Measurements from ENCODE around the gene SFT2D3.

DNA sequence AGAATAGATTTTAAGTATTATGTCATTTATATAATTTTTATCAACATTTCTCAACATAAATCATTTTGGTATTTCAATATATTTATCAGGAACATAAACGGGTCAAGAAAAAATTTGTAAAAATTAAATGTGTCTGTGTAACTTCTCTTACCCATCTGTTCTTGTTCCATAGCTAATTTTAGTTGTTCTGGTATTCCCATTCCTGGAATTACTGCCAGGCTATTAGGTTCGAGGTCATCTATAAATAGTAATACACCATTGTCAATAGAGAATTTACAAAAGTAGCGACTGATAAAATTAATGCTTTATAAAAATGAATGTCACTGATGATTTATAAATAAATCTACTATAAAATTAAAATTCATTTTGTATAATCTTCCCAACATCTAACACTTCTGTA lies 21.5 kb downstream of the SFT2D3 start:
- TF ChIP-seq, protein P1, sequence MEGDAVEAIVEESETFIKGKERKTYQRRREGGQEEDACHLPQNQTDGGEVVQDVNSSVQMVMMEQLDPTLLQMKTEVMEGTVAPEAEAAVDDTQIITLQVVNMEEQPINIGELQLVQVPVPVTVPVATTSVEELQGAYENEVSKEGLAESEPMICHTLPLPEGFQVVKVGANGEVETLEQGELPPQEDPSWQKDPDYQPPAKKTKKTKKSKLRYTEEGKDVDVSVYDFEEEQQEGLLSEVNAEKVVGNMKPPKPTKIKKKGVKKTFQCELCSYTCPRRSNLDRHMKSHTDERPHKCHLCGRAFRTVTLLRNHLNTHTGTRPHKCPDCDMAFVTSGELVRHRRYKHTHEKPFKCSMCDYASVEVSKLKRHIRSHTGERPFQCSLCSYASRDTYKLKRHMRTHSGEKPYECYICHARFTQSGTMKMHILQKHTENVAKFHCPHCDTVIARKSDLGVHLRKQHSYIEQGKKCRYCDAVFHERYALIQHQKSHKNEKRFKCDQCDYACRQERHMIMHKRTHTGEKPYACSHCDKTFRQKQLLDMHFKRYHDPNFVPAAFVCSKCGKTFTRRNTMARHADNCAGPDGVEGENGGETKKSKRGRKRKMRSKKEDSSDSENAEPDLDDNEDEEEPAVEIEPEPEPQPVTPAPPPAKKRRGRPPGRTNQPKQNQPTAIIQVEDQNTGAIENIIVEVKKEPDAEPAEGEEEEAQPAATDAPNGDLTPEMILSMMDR (IDR thresholded peaks at IDR 0.05; ENCODE audit: poor library complexity), result no peak
- TF ChIP-seq EZH2 (IDR thresholded peaks at IDR 0.05; ENCODE audit: borderline replicate concordance) (no peak), EZH2phosphoT487 (IDR thresholded peaks at IDR 0.05; ENCODE audit: low read depth, severe bottlenecking, unreplicated experiment) (no peak)
